GM13976 (cell line): ENCODE measurements around the gene TMEM205.
"Not testable (repeated sequence)": the region's sequence is repeated elsewhere in the genome, so short reads cannot be mapped to it uniquely, and the experiment has no call there.

Experiments
- DNase-seq: peaks from one replicate; pipeline ENCODE4 v3.0.0; 2012; ENCODE audit warnings: low spot score
- in situ Hi-C: fragments of 300-500 bp; cut with MboI; formaldehyde crosslinking; loops from one replicate; pipeline ENCODE4 v1.12.0; 2022; ENCODE audit warnings: low sequenced_read_pairs, mixed read lengths, inconsistent platforms; ENCODE audit not compliant: unreplicated experiment
- TF ChIP-seq, protein P1 (sequence below): IDR thresholded peaks from 2 replicates; pipeline ENCODE4 v1.5.1; 2012; ENCODE audit warnings: borderline replicate concordance, mild to moderate bottlenecking; ENCODE audit not compliant: insufficient read depth; ENCODE audit errors: extremely low read depth, missing control alignments, control extremely low read depth

The TMEM205 gene

DNA sequence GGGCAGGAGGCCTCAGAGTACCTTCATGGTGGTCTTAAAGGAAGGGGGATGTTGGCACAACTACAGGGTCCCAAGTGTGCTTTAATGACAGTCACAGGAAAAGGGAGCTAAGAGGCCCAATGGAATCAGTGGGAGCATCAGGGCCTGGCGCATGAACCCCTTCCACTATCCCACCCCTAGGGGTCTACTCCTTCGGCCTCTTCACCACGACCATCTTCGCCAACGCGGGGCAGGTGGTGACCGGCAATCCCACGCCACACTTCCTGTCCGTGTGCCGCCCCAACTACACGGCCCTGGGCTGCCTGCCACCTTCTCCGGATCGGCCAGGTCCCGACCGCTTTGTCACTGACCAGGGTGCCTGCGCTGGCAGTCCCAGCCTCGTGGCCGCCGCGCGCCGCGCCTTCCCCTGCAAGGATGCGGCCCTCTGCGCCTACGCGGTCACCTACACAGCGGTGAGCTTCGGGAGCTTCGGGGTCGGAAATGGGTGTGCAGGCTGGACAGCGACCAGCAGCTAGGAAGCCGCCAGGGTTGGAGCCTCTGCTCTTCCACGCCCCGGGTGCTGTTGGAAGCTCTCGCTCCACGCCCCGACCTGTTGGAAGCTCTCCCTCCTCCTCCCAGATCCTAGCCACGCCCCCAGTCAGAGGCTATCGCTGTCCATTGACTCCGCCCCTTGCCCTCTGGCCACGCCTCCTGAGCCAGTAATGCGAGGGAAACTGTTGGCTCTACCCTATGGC, 15.1 kb upstream of the TMEM205 start:
- in situ Hi-C loops: no loop called here
- TF ChIP-seq, protein P1, sequence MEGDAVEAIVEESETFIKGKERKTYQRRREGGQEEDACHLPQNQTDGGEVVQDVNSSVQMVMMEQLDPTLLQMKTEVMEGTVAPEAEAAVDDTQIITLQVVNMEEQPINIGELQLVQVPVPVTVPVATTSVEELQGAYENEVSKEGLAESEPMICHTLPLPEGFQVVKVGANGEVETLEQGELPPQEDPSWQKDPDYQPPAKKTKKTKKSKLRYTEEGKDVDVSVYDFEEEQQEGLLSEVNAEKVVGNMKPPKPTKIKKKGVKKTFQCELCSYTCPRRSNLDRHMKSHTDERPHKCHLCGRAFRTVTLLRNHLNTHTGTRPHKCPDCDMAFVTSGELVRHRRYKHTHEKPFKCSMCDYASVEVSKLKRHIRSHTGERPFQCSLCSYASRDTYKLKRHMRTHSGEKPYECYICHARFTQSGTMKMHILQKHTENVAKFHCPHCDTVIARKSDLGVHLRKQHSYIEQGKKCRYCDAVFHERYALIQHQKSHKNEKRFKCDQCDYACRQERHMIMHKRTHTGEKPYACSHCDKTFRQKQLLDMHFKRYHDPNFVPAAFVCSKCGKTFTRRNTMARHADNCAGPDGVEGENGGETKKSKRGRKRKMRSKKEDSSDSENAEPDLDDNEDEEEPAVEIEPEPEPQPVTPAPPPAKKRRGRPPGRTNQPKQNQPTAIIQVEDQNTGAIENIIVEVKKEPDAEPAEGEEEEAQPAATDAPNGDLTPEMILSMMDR: no peak
- no peak for DNase-seq

DNA sequence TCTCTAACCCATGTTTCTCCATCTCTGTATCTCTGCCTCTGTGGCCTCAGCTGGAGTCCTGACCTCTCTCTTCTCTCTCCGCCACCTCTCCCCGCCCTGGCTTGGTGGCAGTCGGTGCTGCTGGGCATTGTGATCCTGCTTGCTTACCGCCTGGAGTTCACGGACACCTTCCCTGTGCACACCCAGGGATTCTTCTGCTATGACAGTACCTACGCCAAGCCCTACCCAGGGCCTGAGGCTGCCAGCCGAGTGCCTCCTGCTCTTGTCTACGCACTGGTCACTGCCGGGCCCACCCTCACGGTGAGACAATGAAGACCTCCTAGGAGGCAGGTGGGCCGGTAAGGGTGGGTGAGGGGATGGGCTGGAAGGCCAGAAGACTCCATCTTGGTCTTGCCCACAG, 13.4 kb upstream of the TMEM205 start:
- TF ChIP-seq, protein P1: no peak
- no peak for DNase-seq

DNA sequence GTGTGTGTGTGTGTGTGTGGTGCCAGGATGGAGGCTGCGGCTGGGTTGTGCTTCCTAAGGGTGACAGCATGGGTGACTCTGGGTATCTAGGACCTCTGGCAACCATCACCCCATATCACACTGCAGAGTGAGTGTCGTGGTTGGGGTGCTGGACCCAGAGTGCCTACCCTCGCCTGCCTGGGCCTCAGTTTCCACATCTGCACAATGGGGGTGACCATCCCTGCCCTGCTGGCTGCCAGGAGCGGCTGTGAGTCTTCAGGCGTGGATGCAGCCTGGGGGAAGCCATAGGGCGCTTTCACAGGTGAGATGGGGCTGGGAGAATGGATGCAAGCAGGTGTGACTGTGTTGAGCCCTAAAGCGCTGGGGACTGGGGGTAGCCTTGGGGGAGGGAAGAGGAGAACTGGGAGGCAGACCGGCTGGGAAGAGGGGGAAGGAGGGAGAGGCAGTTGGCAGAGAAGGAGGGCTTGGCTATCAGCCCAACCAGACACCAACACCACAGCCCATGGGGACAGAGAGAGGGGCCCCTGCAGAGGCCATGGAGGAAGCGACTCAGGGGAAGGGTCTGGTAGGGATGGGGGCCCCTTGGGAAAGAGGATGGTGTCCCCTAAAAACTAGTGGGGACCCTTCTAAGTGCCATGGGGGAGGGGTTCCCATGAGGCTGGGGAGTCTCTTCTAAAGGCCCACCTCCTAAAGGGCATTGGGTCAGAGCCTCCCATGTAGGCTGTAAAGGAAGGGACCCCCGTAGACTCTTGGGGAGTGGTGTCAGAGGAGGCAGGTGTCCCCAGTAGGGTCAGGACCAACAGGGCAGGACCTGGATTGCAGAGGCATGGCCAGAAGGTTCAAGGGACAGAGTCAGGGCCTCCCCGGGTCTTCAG, 10.8 kb upstream of the TMEM205 start:
- in situ Hi-C loops: no loop called here
- DNase-seq: no peak
- TF ChIP-seq, protein P1: no peak

More for the DNA sequence above, 13.4 kb upstream of the TMEM205 start:
- in situ Hi-C loops: no loop called here

DNA sequence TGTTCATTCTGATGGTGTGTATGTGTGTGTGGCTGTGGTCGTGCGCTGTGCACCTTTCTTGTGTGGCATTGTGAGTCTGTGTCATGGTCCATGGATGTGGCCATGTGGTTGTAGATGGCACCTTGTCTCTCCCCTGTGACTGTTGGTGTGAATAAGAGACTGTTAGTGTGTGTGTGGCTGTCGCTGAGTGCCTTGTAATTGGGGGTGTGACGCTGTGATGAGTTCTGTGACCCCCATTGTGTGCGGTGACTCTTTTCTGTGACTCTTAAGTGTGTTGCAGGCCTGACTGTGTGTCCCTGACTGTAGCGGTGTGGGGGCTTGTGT, 10.0 kb upstream of the TMEM205 start:
- no peak for DNase-seq
- TF ChIP-seq, protein P1: no peak
- in situ Hi-C loops: no loop called here

DNA sequence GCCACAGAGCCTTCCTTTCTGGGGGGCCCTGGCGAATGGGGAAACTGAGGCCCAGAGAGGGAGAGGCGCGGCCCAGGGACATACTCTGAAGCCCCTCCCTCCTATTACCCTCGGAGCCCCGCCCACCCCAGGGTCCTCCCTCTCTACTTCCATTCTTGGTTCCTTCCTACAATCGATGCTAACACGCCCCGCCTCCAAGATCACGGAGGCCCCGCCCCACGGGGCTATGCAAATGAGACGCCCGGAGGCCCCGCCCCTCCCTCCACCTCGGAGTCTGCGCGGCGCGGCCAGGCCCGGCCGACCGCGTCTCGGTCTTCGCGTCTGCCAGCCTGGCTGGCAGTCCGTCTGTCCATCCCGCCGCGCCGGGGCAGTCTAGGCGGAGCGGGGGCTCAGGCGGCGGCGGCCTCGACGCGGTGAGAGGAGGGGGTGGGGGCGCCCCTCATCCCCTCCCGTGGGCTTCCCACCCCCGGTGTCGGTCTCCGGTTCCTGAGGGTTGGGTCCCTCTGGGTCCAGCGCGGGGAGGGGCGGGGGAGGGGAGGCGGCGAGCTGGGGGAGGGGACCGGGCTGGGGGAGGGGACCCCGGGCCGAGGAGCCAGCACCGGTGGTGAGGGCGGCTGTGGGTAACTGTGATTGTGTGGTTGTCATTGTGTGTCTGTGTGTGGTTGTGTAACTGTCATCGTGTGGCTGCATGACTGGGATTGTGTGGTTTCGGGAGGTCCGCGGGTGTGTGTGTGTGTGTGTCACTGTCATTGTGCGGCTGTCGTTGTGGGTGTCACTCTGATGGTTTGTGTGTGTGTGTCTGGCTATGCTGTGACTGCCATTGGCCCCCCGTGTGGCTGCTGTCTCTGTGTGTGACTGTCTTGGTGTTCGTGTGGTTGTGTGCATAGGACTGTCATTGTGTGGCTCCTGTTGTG, 9.3 kb upstream of the TMEM205 start, which contains the start of gene PLPPR2:
Gene PLPPR2 (plus strand): TSS at position 273 of the 914 bp plus-strand sequence. CDS start 2,242 bp downstream, outside the sequence.
- TF ChIP-seq, protein P1: no peak
- DNase-seq: peak; percentile 91
- in situ Hi-C loops: no loop called here

DNA sequence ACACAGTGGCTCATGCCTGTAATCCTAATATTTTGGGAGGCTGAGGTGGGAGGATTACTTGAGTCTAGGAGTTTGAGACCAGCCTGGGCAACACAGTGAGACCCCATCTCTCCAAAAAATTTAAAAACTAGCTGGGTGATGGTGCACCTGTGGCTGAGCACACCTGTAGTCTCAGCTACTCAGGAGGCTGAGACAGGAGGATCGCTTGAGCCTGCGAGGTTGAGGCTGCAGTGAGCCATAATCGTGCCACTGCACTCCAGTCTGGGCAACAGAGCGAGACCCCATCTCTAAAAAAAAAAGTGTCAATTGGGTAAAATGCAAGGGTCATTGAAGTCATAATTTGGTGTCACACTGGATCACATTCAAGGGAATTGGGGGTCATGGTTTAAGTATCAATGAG, 8.0 kb upstream of the TMEM205 start:
- in situ Hi-C loops, DNase-seq: not testable (repeated sequence)
